Measurements from ENCODE around the gene NFX1.
"Not testable (repeated sequence)": the region's sequence is repeated elsewhere in the genome, so short reads cannot be mapped to it uniquely, and the experiment has no call there.

The NFX1 gene

GRCh38 chr9:33329117-33329563 lies 38.8 kb downstream of the NFX1 start:
- no peak for DNase-seq
- H3K27ac ChIP-seq = no peak overlapping the region

DNA sequence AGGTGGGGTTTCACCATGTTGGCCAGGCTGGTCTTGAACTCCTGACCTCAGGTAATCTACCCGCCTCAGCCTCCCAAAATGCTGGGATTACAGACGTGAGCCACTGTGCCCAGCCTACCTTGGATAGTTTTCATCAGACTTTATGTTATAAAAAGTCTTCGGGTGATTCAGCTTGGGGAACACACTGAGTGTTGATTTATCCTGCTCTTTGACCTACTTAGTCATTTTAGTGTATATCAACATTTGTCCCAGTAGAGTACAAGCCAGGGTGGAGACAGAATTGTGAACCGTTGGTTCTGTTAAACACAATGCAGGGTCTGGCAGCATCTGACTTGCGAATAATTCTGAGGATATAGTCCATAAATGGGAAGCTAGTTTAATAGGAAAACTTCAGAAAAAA lies 39.7 kb downstream of the NFX1 start:
- no peak for DNase-seq
- H3K27me3 ChIP-seq (ENCODE audit: insufficient read depth, low read depth, severe bottlenecking) = no peaks in the 10 kb centered on the region
- no peak overlapping the region for H3K4me3 ChIP-seq (ENCODE audit: low read depth, low read length)
- H3K9me3 ChIP-seq (ENCODE audit: severe bottlenecking) = no peaks in the 10 kb centered on the region
- TF ChIP-seq CTCF (IDR thresholded peaks at IDR 0.05; ENCODE audit: low read depth, low read length) = no peak
- H3K27ac ChIP-seq = no peak overlapping the region
- peaks cover 57% of the 10 kb centered on the region for H3K36me3 ChIP-seq

More at GRCh38 chr9:33329117-33329563, 38.8 kb downstream of the NFX1 start:
- Histone ChIP-seq H3K4me3 (ENCODE audit: low read depth, low read length) (no peak overlapping the region), H3K9me3 (ENCODE audit: severe bottlenecking) (no peaks in the 10 kb centered on the region), H3K27me3 (ENCODE audit: insufficient read depth, low read depth, severe bottlenecking) (no peaks in the 10 kb centered on the region), H3K36me3 (peaks cover 58% of the 10 kb centered on the region)
- no peak for TF ChIP-seq CTCF (IDR thresholded peaks at IDR 0.05; ENCODE audit: low read depth, low read length)

GRCh38 chr9:33331377-33331891 lies 41.1 kb downstream of the NFX1 start:
- no peak for DNase-seq
- Histone ChIP-seq H3K4me3 (ENCODE audit: low read depth, low read length) (no peak overlapping the region), H3K27ac (no peak overlapping the region), H3K36me3 (peaks cover 61% of the 10 kb centered on the region), H3K9me3 (ENCODE audit: severe bottlenecking) (no peaks in the 10 kb centered on the region), H3K27me3 (ENCODE audit: insufficient read depth, low read depth, severe bottlenecking) (no peaks in the 10 kb centered on the region)
- TF ChIP-seq CTCF (IDR thresholded peaks at IDR 0.05; ENCODE audit: low read depth, low read length) = no peak

GRCh38 chr9:33332011-33332410 lies 41.7 kb downstream of the NFX1 start:
- H3K36me3 ChIP-seq = peaks cover 64% of the 10 kb centered on the region
- no peak overlapping the region for H3K4me3 ChIP-seq (ENCODE audit: low read depth, low read length)
- TF ChIP-seq CTCF (IDR thresholded peaks at IDR 0.05; ENCODE audit: low read depth, low read length) = no peak
- no peaks in the 10 kb centered on the region for H3K9me3 ChIP-seq (ENCODE audit: severe bottlenecking)
- no peaks in the 10 kb centered on the region for H3K27me3 ChIP-seq (ENCODE audit: insufficient read depth, low read depth, severe bottlenecking)
- H3K27ac ChIP-seq = no peak overlapping the region
- no peak for DNase-seq

DNA sequence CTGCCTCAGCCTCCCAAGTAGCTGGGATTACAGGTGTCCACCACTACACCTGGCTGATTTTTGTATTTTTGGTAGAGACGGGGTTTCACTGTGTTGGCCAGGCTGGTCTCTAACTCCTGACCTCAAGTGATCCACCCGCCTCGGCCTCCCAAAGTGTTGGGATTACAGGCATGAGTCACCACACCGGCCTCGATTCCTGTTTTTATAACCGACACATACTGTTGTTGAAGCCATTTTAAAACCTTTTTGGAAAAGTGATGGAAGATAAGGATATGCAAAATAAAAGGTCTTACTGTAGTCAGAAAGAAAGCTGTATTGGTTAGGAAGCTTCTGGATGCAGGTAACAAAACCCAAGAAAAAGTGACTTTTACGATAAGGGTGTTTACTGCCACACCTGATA lies 42.6 kb downstream of the NFX1 start:
- not testable (repeated sequence) for DNase-seq; H3K9me3 ChIP-seq (ENCODE audit: severe bottlenecking); H3K4me3 ChIP-seq (ENCODE audit: low read depth, low read length); H3K27me3 ChIP-seq (ENCODE audit: insufficient read depth, low read depth, severe bottlenecking); H3K27ac ChIP-seq
- peaks cover 65% of the 10 kb centered on the region for H3K36me3 ChIP-seq

- Histone ChIP-seq H3K27me3 (ENCODE audit: insufficient read depth, low read depth, severe bottlenecking) (no peaks in the 10 kb centered on the region), H3K27ac (no peak overlapping the region), H3K36me3 (peaks cover 93% of the 10 kb centered on the region), H3K4me3 (ENCODE audit: low read depth, low read length) (no peak overlapping the region), H3K9me3 (ENCODE audit: severe bottlenecking) (peaks cover 16% of the 10 kb centered on the region)
- TF ChIP-seq CTCF (IDR thresholded peaks at IDR 0.05; ENCODE audit: low read depth, low read length) = no peak
- DNase-seq = no peak
These were observed 49.9 kb downstream of the NFX1 start for GRCh38 chr9:33340186-33340585.

Measured in WERI-Rb-1 (cell line).